NCI-H345 treated with DMSO at 0.1 percent for 48 hours (cell line): ENCODE data around the gene HARS1.
"Not testable (repeated sequence)": the region's sequence is repeated elsewhere in the genome, so short reads cannot be mapped to it uniquely, and the experiment has no call there.

Experiments used
- DNase-seq: peaks from one replicate; lab custom pipeline; 2025; ENCODE audit not compliant: unreplicated experiment; lab: John Stamatoyannopoulos, UW

HARS1 gene

DNA sequence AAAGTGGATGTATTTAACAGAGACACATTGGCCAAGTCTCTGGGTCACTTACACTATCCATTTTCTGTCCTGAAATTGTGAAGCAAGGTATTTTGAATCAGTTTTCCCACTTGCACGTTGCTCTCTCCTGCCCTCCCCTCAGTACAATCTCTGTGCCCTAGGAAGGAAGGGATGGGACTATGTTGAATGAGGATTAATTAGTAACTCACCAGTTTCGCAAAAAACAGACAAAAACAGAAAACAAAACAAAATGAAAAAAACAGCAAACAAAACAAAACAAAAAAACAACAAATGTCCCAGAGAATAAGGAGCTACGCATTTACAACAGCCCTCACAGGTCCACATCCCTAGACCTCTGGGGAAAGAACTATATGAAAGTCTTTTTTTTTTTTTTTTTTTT lies 57.1 kb downstream of the HARS1 start:
- no peak for DNase-seq

DNA sequence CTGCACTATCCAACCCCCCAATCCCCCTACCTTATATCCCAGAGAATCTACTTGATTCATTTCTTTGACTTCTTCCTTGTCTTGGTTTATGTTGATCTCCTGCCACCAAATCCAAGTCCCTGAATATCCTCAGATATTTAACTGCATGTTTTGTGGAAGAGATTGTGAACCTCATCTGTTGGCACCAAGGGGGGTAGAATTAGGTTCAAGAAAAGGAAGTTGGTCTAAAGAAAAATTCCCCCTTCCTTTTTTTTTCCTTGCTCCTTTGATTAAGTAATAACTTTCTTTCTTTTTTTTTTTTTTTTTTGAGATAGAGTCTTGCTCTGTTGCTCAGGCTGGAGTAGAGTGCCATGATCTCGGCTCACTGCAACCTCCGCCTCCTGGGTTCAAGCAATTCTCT lies 57.7 kb downstream of the HARS1 start:
- no peak for DNase-seq

DNA sequence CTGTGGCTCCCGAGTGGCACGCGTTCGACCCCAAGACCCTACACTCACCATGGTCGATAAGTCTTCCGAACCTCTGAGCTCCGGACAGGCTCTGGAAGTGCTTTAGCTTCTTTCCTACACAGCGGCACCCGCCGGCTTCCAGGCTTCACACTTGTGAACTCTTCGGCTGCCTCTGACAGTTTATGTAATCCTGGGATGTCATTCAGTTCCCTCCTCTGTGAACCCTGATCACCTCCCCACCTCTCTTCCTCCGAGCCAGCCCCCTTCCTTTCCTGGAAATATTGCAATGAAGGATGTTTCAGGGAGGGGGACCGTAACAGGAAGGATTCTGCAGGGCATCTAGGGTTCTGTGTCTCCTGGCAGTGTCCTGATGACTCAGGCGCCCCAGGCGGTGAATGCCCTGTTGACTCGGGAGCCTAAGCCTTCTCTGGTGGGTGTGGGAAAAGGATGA lies 58.1 kb downstream of the HARS1 start, which contains the start of gene CD14:
Gene CD14 (minus strand): TSS at position 155 of the 451 bp plus-strand sequence. CDS start 104 bp downstream, at position 51.
- no peak for DNase-seq

DNA sequence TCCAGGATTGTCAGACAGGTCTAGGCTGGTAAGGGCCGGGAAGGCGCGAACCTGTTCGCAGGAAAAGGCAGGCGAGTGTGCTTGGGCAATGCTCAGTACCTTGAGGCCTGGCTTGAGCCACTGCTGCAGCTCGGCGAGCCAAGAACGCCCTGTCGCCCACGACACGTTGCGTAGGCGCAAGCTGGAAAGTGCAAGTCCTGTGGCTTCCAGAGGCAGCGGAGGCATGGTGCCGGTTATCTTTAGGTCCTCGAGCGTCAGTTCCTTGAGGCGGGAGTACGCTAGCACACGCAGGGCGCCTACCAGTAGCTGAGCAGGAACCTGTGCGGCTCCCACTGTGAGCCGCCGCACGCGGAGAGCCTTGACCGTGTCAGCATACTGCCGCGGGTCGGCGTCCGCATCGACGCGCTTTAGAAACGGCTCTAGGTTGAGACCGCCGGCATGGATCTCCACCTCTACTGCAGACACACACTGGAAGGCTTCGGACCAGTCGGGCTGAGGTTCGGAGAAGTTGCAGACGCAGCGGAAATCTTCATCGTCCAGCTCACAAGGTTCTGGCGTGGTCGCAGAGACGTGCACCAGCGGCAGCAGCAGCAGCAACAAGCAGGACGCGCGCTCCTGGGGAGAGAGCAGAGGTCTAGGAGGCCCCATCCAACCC lies 58.7 kb downstream of the HARS1 start:
- DNase-seq = no peak

DNA sequence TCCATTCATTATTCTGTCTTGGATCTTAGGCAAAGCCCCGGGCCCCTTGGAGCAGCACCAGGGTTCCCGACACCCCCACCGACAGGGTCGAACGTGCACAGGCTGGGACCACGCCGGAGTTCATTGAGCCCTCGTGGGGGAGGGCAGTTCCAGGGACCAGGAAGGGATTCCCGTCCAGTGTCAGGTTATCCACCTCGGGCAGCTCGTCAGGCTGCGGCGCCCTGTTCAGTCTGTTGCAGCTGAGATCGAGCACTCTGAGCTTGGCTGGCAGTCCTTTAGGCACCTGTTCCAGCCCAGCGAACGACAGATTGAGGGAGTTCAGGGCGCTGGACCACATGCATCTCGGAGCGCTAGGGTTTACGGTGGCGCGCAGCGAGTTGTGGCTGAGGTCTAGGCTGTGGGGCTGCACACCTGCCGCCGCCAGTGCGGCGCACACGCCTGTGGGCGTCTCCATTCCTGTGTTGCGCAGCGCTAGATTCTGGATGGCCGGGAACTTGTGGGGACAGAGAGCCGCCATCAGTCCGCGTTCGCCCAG lies 59.3 kb downstream of the HARS1 start:
- DNase-seq = no peak

DNA sequence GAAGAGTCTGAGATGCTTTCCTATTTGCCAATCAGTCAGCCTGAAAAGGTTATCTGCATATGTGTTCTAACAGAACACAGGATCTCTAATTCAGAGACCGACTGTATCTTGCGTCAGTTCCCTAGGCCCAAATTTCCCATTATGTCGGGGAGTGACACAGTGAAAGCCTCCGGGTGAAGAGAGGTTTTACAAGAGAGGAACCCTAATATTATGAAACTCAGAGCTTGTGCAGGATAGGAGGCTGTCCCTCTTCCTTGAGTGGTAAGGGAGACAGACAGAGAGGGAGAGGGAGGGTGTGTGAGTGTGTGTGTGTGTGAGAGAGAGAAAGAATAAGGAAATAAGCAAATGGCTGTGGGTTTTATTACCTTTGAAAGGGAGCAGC lies 60.1 kb downstream of the HARS1 start:
- DNase-seq = no peak

DNA sequence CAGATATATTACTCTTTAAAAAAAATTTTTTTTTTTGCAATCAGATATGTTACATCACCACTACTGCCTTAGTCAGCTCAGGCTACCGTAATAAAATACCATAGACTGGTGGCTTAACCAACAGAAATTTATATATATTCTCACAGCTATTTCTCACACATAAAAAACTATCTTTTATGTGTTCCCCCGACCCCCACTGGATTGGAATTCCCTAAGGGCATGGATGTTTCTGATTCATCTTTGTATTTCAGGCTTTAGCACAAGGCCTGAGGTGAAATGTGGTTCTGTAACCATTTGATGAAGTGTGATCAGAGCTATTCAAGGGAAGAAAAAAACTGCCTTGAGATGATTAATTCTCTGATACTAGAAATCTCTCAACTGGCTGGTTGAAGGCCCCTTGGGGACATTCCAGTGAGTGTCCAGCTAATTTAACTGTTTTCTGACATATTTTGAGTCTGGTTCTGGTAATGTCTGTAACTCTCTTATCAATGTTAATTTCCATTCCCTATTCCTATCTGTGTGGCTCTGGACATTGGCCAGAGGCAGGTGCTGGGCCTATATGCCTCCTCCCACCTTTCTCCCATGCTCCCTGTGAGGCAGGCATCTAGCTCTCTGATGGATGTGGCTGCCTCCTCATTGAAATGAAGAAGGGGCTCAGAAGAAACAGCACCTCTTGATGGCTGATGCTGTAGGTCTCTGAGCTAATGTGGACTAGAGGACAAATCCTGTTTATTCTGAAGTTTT lies 60.7 kb downstream of the HARS1 start:
- no peak for DNase-seq

DNA sequence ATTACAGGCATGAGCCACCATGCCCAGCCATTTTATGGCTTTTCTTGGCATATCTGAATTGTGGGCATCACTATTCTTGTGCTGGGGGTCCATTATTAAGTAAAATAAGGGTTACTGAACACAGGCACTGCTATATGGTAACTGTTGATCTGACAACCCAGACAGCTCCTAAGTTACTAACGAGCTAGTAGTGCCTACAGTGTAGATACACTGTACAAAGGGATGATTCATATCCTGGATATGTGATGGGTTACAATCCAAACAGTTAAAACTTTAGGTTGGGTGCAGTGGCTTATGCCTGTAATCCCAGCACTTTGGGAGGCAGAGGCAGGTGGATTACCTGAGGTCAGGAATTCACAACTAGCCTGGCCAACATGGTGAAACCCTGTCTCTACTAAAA lies 62.5 kb downstream of the HARS1 start:
- no peak for DNase-seq

DNA sequence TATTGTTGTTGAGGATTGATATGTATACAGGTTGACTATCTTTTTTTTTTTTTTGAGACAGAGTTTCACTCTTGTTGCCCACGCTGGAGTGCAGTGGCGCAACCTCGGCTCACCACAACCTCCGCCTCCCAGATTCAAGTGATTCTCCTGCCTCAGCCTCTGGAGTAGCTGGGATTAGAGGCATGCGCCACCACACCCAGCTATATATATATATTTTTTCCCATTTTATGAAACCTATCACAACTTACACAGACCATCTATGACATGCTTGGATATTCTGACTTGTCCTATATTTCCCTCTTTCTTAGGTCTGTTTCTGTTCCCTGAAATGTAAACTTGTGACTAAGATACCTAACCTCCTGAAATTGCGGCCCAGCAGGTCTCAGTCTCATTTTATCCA lies 63.2 kb downstream of the HARS1 start:
- no peak for DNase-seq

DNA sequence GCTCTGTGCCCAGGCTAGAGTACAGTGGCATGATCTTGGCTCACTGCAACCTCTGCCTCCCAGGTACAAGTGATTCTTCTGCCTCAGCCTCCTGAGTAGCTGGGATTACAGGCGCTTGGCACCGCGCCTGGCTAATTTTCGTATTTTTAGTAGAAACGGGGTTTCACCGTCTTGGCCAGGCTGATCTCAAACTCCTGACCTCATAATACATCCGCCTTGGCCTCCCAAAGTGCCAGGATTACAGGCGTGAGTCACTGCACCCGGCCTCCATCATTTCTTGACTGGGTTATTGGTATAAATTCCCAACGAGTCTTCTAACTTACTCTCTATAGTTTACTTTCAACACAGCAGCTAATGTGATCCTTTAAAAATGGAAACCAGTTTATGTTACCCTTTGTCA lies 66.3 kb downstream of the HARS1 start:
- not testable (repeated sequence) for DNase-seq
